H9 (cell line): ENCODE results near the gene ERRFI1. TPM values are rescaled to one million over a fixed set of nuclear protein-coding genes. Genes with fewer than 3 reads are reported as not detected.

Experiments
- DNase-seq: peaks from one replicate; pipeline ENCODE4 v3.0.0-alpha.2; 2017
- H2AFZ ChIP-seq: one replicate; pipeline ENCODE4 v1.6.1; 2013; ENCODE audit warnings: mild to moderate bottlenecking, low read length, control low read depth, moderate library complexity
- H2AK5ac ChIP-seq: 2 replicates; pipeline ENCODE4 v1.6.1; 2013; ENCODE audit warnings: low read length, control low read depth, mixed read lengths; ENCODE audit not compliant: insufficient read length
- H2BK120ac ChIP-seq: one replicate; pipeline ENCODE4 v1.6.1; 2013; ENCODE audit warnings: low read depth, mild to moderate bottlenecking, low read length, control low read depth, inconsistent platforms; ENCODE audit not compliant: poor library complexity, severe bottlenecking
- H2BK12ac ChIP-seq: 2 replicates; pipeline ENCODE4 v1.6.1; 2013; ENCODE audit warnings: low read length, control low read depth, mixed read lengths, low read depth; ENCODE audit not compliant: insufficient read length
- H2BK15ac ChIP-seq: 2 replicates; pipeline ENCODE4 v1.6.1; 2013; ENCODE audit warnings: low read depth, low read length, control low read depth
- H2BK20ac ChIP-seq: one replicate; pipeline ENCODE4 v1.6.1; 2013; ENCODE audit warnings: low read depth, mild to moderate bottlenecking, low read length, control low read depth, inconsistent platforms; ENCODE audit not compliant: poor library complexity, severe bottlenecking
- H2BK5ac ChIP-seq: 2 replicates; pipeline ENCODE4 v1.6.1; 2013; ENCODE audit warnings: low read length, control low read depth, mixed read lengths; ENCODE audit not compliant: insufficient read length
- H3K14ac ChIP-seq: 2 replicates; pipeline ENCODE4 v1.6.1; 2013; ENCODE audit warnings: low read length, control low read depth; ENCODE audit not compliant: insufficient read depth
- H3K18ac ChIP-seq: 2 replicates; pipeline ENCODE4 v1.6.1; 2013; ENCODE audit warnings: low read depth, mild to moderate bottlenecking, mixed read lengths, low read length, control low read depth; ENCODE audit not compliant: insufficient read length
- H3K23ac ChIP-seq: 2 replicates; pipeline ENCODE4 v1.6.1; 2013; ENCODE audit warnings: low read length, control low read depth, mixed read lengths, low read depth; ENCODE audit not compliant: insufficient read length
- H3K23me2 ChIP-seq: 2 replicates; pipeline ENCODE4 v1.6.1; 2013; ENCODE audit warnings: low read depth, mild to moderate bottlenecking, mixed read lengths, low read length, control low read depth; ENCODE audit not compliant: insufficient read length, poor library complexity, severe bottlenecking
- H3K27ac ChIP-seq: 2 replicates; pipeline ENCODE4 v1.5.1; 2013; ENCODE audit warnings: low read length, control low read depth, mixed read lengths, low read depth; ENCODE audit not compliant: insufficient read length
- H3K27me3 ChIP-seq: 2 replicates; pipeline ENCODE4 v1.6.1; 2013; ENCODE audit warnings: low read length, control low read depth, inconsistent platforms; ENCODE audit not compliant: insufficient read depth
- H3K4ac ChIP-seq: 2 replicates; pipeline ENCODE4 v1.6.1; 2013; ENCODE audit warnings: low read depth, mild to moderate bottlenecking, control low read depth, inconsistent platforms, low read length, moderate library complexity
- H3K4me1 ChIP-seq: 2 replicates; pipeline ENCODE4 v1.6.1; 2013; ENCODE audit warnings: low read length, control low read depth, inconsistent platforms; ENCODE audit not compliant: insufficient read depth
- H3K4me2 ChIP-seq: 2 replicates; pipeline ENCODE4 v1.6.1; 2013; ENCODE audit warnings: low read length, control low read depth, mixed read lengths; ENCODE audit not compliant: insufficient read length, insufficient read depth
- H3K56ac ChIP-seq: 2 replicates; pipeline ENCODE4 v1.6.1; 2013; ENCODE audit warnings: low read depth, mild to moderate bottlenecking, mixed read lengths, low read length, control low read depth; ENCODE audit not compliant: insufficient read length
- H3K79me1 ChIP-seq: 2 replicates; pipeline ENCODE4 v1.6.1; 2013; ENCODE audit warnings: low read depth, mild to moderate bottlenecking, moderate library complexity, low read length, control low read depth, inconsistent platforms; ENCODE audit not compliant: insufficient read depth, poor library complexity, severe bottlenecking
- H3K79me2 ChIP-seq: 2 replicates; pipeline ENCODE4 v1.6.1; 2013; ENCODE audit warnings: low read length, control low read depth, inconsistent platforms; ENCODE audit not compliant: insufficient read depth
- H3K9ac ChIP-seq: 2 replicates; pipeline ENCODE4 v1.6.1; 2013; ENCODE audit warnings: low read length, control low read depth, mixed read lengths; ENCODE audit not compliant: insufficient read length; ENCODE audit errors: extremely low read depth
- H3K9me3 ChIP-seq: one replicate; pipeline ENCODE4 v1.6.1; 2013; ENCODE audit warnings: low read depth, low read length, inconsistent platforms; ENCODE audit not compliant: control insufficient read depth
- H3T11ph ChIP-seq: one replicate; pipeline ENCODE4 v1.6.1; 2013; ENCODE audit warnings: mild to moderate bottlenecking, low read length, control low read depth, inconsistent platforms
- H4K20me1 ChIP-seq: one replicate; pipeline ENCODE4 v1.6.1; 2013; ENCODE audit not compliant: control insufficient read depth, insufficient read length, insufficient read depth
- H4K5ac ChIP-seq: 2 replicates; pipeline ENCODE4 v1.6.1; 2013; ENCODE audit warnings: low read depth, mild to moderate bottlenecking, mixed read lengths, low read length, control low read depth; ENCODE audit not compliant: insufficient read length
- H4K8ac ChIP-seq: replicated peaks from 2 replicates; pipeline ENCODE4 v1.6.1; 2013; ENCODE audit warnings: low read length, control low read depth, mixed read lengths, low read depth; ENCODE audit not compliant: insufficient read length
- H4K91ac ChIP-seq: 2 replicates; pipeline ENCODE4 v1.6.1; 2013; ENCODE audit warnings: low read depth, mild to moderate bottlenecking, moderate library complexity, mixed read lengths, low read length, control low read depth; ENCODE audit not compliant: insufficient read length
- H3K27ac Mint-ChIP-seq, 3 experiments: 2 replicates in 2 of 3; 3 replicates in 1 of 3; pipeline ENCODE4 v1.8.0; 2020 to 2021; ENCODE audit warnings: mixed read lengths in 3 of 3, mild to moderate bottlenecking in 1 of 3, moderate library complexity in 1 of 3
- H3K27me3 Mint-ChIP-seq: 2 replicates; pipeline ENCODE4 v1.8.0; 2021; ENCODE audit warnings: low read depth, mild to moderate bottlenecking, moderate library complexity, mixed read lengths
- H3K36me3 Mint-ChIP-seq, 3 experiments: 2 replicates in 2 of 3; 3 replicates in 1 of 3; pipeline ENCODE4 v1.8.0; 2020 to 2021; ENCODE audit warnings: low read depth in 3 of 3, mixed read lengths in 3 of 3; ENCODE audit not compliant: insufficient read depth in 1 of 3
- H3K4me1 Mint-ChIP-seq, 2 experiments: 2 replicates each; pipeline ENCODE4 v1.8.0; 2020; ENCODE audit warnings: mixed read lengths in 2 of 2
- H3K4me3 Mint-ChIP-seq, 2 experiments: 2 replicates in 1 of 2; 3 replicates in 1 of 2; pipeline ENCODE4 v1.8.0; 2020 to 2021; ENCODE audit warnings: mild to moderate bottlenecking in 2 of 2, mixed read lengths in 2 of 2, moderate library complexity in 1 of 2
- H3K9me3 Mint-ChIP-seq, 2 experiments: 2 replicates in 1 of 2; 3 replicates in 1 of 2; pipeline ENCODE4 v1.8.0; 2020; ENCODE audit warnings: mild to moderate bottlenecking in 2 of 2, mixed read lengths in 2 of 2, moderate library complexity in 1 of 2
- WGBS: extraction: QIAGEN DNeasy Blood & Tissue Kit; methylation state at CpG from one replicate; pipeline ENCODE4 v1.1.7; 2013; ENCODE audit warnings: missing lambda C conversion rate, low lambda C conversion rate, mixed read lengths; ENCODE audit not compliant: insufficient read length; ENCODE audit errors: extremely low coverage; 5-methylcytosine and 5-hydroxymethylcytosine counted together
- total RNA-seq: library from RNA; stranded (reverse); gene quantifications from 2 replicates; pipeline ENCODE4 v1.2.1, GENCODE V29; 2021
- TF ChIP-seq, protein P1 (sequence below): fragments of 200-600 bp; sonication (generic); conservative IDR thresholded peaks from 3 replicates; pipeline ENCODE4 v1.8.0; 2021; ENCODE audit warnings: antibody characterized with exemption, mild to moderate bottlenecking

ERRFI1 gene
- total RNA-seq, 1 experiment from 2014 or later: 20.8 TPM

DNA sequence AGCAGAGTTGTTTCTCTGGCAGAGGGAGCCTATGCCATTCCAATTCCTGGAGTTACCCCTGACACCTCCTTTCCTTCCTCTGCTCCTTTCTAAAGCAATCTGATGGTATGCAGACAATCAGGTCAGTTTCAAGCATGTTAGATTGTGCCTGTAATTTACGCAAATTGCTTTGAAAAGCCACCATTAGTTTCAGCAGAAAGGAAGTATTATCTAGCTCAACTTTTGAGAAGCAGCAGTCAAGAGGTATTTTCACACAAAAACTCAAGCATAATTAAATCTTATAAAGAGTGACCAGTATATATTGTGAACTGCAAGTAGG, 2.2 kb downstream of the ERRFI1 start:
- Histone ChIP-seq H3T11ph (no peak overlapping the region), H2BK120ac (no peak overlapping the region), H3K4me1 (peaks cover 5% of the 10 kb centered on the region; the same call in 1 of the 2 replicates), H3K27ac (no peak overlapping the region), H3K23ac (no peak overlapping the region), H3K4ac (no peak overlapping the region), H2BK12ac (no peak overlapping the region), H2AFZ (no peak overlapping the region), H3K18ac (no peak overlapping the region), H3K9me3 (no peaks in the 10 kb centered on the region), H3K14ac (no peak overlapping the region), H3K56ac (no peak overlapping the region), H4K5ac (no peak overlapping the region), H3K23me2 (peaks cover 12% of the 10 kb centered on the region), H2BK15ac (no peak overlapping the region), H2BK5ac (no peak overlapping the region), H4K20me1 (no peaks in the 10 kb centered on the region), H2BK20ac (no peak overlapping the region), H3K79me2 (peaks cover 48% of the 10 kb centered on the region; the same call in 1 of the 2 replicates), H3K27me3 (no peaks in the 10 kb centered on the region; the same call in 1 of the 2 replicates), H3K9ac (no peak overlapping the region), H3K79me1 (no peaks in the 10 kb centered on the region), H2AK5ac (no peak overlapping the region), H3K4me2 (peak overlapping the region; percentile 21), H4K8ac (no peak overlapping the region), H4K91ac (no peak overlapping the region)
- peaks cover 13% of the 10 kb centered on the region for H3K27me3 Mint-ChIP-seq
- H3K27ac Mint-ChIP-seq: no peak overlapping the region; a peak in 1 of 7 replicates
- peaks cover 62 to 77% of the 10 kb centered on the region in 2 experiments for H3K4me1 Mint-ChIP-seq
- H3K36me3 Mint-ChIP-seq: peaks cover 0 to 4% (median 0%) of the 10 kb centered on the region in 3 experiments; a peak in 2 of 7 replicates
- WGBS: no CpG with 5 or more reads among the region's 1 CpG
- no peak for DNase-seq
- H3K4me3 Mint-ChIP-seq: peak overlapping the region; percentile 23 to 89
- H3K9me3 Mint-ChIP-seq: no peaks in the 10 kb centered on the region; a peak in 1 of 5 replicates
- TF ChIP-seq, protein P1, sequence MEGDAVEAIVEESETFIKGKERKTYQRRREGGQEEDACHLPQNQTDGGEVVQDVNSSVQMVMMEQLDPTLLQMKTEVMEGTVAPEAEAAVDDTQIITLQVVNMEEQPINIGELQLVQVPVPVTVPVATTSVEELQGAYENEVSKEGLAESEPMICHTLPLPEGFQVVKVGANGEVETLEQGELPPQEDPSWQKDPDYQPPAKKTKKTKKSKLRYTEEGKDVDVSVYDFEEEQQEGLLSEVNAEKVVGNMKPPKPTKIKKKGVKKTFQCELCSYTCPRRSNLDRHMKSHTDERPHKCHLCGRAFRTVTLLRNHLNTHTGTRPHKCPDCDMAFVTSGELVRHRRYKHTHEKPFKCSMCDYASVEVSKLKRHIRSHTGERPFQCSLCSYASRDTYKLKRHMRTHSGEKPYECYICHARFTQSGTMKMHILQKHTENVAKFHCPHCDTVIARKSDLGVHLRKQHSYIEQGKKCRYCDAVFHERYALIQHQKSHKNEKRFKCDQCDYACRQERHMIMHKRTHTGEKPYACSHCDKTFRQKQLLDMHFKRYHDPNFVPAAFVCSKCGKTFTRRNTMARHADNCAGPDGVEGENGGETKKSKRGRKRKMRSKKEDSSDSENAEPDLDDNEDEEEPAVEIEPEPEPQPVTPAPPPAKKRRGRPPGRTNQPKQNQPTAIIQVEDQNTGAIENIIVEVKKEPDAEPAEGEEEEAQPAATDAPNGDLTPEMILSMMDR: no peak
